CD4-positive, alpha-beta T cell treated with Interleukin-4 for 1 hour (primary cell): ENCODE results near the gene NLGN3.

ENCODE experiments used
- DNase-seq, 2 donors: peaks; one replicate each; pipeline ENCODE4 v3.0.0-alpha.2; 2020 to 2022

The NLGN3 gene

DNA sequence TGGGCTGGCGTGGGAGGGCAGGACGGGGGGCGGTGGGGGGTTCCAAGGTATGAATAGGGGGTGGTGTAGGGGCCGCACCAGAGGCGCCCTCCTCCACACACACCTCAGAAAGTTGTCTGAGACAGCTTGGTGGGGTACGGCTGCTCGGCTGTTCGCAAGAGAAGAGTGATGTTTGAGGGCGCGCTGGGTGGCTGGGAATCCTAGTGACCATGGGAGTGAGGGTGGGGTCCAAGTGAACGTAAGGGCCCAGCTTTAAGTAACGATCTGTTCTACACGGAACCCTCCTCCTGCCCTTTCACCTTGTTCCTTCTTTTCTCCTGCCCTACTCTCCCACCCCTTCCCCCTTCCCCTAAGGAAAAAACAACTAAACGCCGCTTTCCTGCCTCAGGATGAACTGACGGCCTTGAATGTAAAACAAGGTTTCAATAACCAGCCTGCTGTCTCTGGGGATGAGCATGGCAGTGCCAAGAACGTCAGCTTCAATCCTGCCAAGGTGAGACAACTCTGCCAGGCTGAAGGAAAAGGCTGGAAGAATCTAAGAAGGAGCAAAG lies 25.6 kb upstream of the NLGN3 start:
- DNase-seq: no peak

DNA sequence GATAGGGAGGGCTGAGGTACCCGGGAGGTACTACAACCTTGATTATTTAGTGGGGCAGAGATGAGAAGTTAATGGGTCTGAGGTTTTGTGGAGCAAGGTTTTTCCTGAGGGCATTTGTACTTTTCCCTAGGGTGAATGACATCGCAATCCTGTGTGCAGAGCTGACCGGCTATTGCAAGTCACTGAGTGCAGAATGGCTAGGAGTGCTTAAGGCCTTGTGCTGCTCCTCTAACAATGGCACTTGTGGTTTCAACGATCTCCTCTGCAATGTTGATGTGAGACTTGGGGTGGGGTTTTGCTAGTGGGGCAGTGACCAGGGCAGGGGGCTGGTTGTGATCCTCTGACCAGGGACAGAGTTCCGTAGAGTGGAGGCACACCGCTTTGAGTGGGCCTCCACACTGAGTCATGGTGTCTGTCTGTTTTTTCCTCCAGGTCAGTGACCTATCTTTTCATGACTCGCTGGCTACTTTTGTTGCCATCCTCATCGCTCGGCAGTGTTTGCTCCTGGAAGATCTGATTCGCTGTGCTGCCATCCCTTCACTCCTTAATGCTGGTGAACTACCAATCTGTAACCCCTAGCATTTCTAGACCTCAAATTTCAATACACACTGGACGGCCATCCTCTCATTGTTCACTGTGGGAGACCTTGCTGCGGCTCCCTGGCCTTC lies 16.3 kb upstream of the NLGN3 start:
- DNase-seq: no peak

DNA sequence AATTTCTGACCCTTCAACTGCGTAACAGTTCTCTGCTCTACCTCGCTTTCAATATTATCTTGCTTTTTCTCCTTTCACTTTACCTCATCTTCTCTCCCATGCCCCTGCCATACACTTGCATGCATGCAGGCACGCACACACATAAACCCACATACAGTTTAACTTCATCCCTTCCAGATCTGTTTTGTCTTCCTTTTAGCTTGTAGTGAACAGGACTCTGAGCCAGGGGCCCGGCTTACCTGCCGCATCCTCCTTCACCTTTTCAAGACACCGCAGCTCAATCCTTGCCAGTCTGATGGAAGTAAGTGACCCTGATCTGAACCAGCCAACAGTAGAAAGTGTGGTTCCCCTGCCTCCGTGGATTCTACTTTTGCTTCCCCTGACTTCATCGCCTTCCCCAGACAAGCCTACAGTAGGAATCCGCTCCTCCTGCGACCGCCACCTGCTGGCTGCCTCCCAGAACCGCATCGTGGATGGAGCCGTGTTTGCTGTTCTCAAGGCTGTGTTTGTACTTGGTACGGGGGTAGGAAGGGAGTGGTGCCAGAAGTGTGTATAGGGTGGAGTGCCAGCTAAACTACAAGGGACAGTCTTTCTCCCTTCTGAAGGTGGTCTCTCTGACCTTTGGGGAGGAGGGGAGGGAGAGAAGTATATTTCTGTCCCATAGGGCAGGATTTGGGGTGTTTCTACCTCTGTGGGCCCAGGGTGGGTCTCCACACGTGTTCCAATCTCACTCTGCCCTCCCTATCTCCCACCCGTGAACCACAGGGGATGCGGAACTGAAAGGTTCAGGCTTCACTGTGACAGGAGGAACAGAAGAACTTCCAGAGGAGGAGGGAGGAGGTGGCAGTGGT lies 15.5 kb upstream of the NLGN3 start:
- peak; percentile 81 to 83 for DNase-seq

DNA sequence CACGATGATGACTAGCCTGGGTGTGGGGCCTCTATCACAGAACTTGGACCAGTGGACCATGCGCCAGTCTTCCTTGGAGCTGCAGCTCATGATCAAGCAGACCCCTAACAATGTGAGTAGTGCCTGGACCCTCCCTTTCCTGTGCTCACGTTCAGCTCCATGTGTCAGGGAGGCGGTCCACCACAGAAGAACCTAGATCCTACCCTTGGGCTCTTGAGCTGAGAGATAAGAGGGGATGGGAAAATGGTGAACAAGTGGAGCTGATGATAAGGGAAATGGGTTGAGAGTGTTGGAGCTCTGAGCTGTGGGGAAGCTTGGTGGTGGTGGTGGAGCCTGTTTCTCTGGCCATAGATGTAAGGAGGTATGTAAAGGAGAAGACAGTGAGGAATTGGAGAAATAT lies 13.1 kb upstream of the NLGN3 start:
- DNase-seq: no peak

DNA sequence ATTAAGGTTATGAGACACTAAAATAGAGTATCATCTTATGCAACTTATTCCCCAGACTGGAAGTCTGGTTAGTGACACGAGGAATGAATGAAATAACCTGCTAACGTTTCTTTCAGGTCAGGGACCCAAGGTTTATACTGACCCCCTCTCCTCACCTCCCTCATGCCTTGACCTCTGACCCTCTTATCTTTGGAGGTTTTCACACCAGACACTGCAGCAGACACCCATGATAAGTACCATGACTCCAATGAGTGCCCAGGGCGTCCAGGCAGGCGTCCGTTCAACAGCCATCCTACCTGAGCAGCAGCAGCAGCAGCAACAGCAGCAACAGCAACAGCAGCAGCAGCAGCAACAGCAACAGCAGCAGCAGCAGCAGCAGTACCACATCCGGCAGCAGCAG lies 4.2 kb upstream of the NLGN3 start:
- no peak for DNase-seq

DNA sequence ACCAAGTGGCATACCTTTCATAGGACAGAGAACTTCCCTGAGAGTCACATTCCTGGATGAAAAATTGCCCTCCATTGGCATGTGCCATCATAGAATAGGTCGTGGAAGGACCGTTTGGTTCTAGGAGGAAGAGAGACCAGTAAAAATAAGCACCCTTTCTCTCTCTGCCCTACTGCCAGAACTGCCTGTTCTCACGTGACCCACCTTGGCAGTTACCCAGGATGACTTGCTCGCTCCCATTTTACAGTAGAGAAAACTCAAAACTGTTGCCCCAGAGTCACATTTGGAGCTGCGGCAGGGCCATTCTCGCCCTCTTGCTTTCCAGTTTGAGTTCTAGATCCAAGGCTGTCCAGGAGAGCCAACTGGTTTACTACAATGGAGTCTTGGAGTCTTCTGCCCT lies 1.1 kb upstream of the NLGN3 start:
- no peak for DNase-seq

DNA sequence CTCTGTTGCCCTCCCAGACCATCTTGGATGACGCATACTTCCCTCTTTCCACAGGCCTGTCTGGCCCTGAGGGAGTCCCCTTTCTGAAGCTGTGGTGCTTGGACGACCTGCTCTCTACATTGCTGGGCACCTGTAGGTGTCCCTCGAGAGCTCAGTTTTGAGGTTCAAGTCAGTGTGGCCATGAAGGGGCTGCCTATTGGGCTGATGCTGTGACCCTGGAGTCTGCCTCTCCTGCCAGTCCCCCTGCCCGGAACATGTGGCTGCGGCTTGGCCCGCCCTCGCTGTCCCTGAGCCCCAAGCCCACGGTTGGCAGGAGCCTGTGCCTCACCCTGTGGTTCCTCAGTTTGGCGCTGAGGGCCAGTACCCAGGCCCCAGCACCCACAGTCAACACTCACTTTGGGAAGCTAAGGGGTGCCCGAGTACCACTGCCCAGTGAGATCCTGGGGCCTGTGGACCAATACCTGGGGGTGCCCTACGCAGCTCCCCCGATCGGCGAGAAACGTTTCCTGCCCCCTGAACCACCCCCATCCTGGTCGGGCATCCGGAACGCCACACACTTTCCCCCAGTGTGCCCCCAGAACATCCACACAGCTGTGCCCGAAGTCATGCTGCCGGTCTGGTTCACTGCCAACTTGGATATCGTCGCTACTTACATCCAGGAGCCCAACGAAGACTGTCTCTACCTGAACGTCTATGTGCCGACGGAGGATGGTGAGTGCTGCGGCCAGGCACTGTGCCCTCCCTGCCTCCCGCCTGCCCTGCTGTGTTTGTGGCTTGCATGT lies 3.0 kb downstream of the NLGN3 start:
- no peak for DNase-seq

DNA sequence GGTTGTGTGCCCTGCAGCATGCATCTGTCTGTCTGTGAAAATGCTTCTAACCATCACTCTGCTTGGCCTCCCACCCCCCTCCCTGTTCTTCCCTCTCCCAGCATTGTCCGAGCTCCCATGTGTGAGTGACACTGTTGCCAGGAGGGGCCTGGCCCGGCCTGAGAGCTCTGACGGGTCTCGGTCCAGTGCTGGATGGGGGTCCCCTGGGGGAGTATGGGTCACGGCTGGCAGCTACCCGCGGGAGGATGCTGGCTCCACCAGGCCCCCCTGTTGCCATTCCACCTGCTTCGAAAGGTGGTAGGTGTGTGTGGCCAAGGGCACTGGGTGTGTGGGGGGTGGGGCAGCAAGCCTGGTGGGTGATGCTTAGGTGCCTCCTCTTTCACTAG lies 3.6 kb downstream of the NLGN3 start:
- no peak for DNase-seq

DNA sequence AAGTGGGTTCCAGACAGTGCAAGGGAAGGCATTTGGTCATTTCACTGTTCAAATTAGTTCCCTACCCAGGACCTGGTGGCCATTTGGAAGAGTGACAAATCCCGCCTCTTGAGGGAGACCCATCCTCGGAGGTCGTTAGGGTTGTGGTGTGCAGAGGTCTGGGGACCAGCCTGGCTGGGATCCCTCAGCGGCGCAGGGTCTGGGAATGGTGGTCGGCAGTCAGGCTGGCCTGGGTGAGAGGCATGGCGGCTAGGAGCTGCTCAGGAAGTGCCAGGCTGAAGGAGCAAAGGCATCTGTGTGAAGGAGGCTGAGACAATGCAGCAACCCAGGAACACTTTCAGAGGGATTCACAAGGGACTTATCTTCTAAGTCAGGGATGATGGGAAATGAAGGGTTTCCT lies 6.7 kb downstream of the NLGN3 start:
- DNase-seq: no peak

DNA sequence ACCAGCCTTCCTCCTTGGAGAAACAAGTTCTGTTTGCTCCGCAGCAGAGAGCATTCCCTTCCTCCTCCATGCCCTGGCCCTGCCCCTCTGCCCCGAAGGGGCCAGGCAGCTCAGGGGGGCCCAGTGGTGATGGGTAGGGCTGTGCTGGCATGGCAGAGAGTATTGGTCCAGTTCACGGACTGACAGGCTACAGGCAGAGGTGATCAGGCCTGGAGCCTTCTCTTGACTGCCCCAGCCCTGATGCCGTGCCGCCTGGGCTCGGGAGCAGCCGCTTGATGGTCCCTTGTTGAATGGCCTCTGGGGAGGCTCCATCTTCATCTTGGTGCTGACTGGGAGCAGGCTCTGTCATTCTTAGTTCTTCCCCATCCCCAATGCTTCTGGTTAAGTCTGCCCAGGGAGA lies 9.6 kb downstream of the NLGN3 start:
- DNase-seq: no peak

DNA sequence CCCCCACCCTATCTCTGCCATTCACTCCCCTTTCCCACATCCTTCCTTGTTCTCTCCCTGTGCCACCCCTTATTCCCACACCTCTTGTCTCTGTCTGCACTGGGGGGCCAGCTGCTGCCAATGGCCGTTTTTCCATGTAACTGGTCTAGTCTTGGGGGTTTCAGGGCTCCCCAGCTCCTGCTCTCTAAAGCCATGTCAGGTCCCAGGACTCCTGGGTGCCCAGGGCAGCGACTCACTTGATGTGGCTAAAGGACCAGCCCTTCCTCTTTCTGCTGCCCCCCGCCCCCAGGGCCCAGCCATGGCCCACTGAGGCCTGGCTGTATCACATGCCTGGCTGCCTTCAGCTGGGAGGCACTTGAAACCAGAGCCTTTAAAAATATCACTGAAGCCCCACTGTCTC lies 10.0 kb downstream of the NLGN3 start:
- DNase-seq: no peak

DNA sequence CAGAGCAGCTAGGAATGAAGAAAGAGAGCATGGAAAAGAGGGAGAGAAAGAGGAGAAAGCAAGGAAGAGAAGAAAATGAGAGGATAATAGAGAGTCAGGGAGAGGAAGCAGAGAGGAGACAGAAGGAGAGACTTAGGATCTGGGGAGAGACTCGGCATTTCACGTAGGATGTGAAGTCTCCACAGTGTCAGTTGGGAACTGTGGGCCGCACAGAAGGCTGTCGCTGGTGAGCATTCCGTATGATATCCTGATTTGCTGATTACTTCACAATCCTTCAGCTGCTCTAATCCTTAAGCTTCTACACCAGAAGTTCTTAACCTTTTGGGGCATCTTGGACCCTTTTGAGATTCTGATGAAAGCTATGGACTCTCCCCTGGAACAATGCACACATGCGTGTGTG lies 14.0 kb downstream of the NLGN3 start:
- no peak for DNase-seq

DNA sequence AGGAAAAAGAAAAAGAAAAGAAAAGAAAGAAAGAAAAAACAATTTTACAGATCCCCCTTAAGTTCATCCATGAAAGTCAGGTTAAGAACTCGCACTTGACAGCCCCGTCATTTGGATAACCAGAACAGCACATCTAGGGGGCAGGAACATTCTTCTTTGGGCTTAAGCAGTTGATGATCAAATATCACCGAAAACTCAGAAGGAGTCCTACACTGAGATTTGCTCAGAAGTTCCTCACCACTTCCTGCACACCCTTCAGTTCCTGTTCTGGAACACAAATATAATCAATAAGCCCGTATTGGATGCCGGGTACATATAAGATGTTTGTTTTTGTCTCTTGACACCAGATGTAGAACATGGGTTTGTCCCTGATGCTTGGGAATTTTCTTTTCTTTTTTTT lies 14.7 kb downstream of the NLGN3 start:
- peak in 1 of 2 donors; percentile 0 for DNase-seq

DNA sequence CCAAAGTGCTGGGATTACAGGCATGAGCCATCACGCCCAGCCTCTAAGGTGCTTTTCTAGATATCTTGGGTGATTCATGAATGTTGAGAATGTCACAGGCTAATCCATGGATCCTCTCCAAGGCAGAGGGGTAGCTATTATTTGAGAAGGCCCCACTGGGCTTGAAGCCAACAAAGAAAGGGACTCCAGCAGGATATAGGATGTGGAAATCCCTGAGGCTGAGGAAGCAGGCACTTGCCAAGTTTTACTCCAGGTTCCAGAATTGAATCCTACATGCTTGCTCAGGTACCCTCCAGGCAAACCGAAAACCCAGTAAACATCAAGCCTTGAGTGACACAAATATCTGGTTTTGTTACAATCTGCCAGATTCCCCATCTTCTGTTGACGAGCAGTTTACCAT lies 15.8 kb downstream of the NLGN3 start:
- no peak for DNase-seq

DNA sequence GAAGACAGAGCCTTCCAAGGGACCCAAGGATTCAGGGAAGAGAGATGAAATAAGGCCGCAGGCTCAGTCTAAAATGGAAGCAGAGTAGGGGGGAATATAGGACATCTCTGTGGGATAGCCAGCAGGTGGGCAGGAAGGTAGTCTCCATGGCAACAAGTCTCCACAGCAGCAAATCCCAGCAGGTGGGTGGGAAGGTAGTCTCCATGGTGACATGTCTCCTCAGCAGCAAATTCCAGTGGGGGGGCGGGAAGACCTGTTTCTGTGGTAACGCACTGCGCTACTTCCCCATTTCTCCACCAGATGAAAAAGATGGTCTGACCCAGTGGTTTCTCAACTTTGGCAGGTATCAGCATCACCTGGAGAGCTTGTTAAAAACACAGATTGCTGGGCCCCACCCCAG lies 18.3 kb downstream of the NLGN3 start:
- DNase-seq: no peak

DNA sequence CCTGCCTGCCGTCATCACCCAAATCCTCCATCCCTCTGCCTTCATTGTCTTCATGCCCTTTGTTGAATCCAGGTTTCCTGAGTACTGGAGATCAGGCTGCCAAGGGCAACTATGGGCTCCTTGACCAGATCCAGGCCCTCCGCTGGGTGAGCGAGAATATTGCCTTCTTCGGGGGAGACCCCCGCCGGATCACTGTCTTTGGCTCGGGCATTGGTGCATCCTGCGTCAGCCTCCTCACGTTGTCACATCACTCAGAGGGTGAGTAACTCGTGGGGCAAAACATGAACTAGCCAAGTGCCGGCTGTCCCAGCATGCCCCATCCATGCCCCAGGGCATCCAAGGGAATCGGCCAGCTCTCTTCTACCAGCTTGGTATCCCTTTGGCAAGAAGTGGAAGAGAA lies 19.4 kb downstream of the NLGN3 start:
- no peak for DNase-seq

DNA sequence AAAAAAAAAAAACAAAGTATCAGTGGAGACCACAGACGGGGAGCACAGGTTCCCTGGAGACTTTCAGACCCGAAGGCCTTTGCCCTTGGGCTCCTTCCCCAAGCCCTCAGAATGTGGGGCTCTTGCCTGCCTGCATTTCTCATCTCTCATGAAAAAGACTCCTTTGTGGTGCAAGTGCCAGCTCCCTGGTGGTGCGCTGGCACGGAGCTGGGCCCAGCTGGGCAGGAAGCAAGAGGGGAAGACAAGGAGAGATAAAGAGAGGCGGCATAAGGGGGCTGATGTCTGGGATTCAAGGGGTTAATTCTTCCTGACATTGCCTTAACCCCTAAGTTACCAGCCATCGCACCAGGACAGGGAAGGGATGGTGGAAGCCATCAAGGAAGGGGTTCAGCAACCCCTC lies 21.8 kb downstream of the NLGN3 start:
- DNase-seq: no peak

DNA sequence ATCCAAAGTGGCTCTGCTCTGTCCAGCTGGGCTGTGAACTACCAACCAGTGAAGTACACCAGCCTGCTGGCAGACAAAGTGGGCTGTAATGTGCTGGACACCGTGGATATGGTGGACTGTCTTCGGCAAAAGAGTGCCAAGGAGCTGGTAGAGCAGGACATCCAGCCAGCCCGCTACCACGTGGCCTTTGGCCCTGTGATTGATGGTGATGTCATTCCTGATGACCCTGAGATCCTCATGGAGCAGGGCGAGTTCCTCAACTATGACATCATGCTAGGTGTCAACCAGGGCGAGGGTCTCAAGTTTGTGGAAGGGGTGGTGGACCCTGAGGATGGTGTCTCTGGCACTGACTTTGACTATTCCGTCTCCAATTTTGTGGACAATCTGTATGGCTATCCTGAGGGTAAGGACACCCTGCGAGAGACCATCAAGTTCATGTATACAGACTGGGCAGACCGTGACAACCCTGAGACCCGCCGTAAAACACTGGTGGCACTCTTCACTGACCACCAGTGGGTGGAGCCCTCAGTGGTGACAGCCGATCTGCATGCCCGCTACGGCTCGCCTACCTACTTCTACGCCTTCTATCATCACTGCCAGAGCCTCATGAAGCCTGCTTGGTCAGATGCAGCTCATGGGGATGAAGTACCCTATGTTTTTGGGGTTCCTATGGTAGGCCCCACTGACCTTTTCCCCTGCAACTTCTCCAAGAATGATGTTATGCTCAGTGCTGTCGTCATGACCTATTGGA lies 22.6 kb downstream of the NLGN3 start:
- no peak for DNase-seq

DNA sequence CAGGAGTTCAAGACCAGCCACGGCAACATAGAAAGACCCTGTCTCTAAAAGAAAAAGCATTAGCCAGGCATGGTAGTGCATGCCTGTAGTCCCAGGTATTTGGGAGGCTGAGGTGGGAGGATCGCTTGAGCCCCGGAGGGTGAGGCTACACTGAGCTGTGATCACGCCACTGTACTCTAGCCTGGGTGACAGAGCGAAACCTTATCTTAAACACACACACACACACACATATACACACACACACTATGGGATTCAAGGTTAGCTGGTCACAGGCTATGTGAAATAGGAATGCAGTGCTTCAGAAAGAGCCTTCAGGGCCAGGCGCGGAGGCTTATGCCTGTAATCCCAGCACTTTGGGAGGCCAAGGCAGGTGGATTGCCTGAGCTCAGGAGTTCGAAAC lies 23.5 kb downstream of the NLGN3 start:
- no peak for DNase-seq

DNA sequence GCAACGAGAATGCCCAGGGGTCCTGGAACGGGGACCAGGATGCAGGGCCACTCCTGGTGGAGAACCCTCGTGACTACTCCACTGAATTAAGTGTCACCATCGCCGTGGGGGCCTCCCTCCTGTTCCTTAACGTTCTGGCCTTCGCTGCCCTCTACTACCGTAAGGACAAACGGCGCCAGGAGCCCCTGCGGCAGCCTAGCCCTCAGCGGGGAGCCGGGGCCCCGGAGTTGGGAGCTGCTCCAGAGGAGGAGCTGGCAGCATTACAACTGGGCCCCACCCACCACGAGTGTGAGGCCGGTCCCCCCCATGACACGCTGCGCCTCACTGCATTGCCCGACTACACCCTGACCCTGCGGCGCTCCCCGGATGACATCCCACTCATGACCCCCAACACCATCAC lies 24.9 kb downstream of the NLGN3 start:
- DNase-seq: no peak

DNA sequence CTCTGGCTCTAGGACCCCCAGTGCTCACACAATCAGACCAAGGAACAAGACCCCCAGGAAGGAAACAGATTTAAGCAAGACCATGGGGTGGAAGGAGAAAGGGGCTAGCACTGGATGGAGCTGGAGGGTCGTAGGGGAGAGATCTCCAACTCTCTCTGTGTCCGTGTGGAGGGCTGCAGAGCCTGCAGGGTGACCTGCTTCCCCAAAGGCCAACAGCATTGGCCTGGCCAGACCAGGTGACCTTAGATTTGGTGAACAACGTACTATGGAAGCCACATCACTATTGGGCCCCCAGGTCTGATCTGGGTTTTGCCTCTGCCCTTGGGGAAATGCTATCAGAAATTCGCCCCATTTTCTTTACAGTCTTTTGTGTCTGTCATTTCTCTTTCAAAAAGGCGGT lies 26.0 kb downstream of the NLGN3 start:
- DNase-seq: no peak

DNA sequence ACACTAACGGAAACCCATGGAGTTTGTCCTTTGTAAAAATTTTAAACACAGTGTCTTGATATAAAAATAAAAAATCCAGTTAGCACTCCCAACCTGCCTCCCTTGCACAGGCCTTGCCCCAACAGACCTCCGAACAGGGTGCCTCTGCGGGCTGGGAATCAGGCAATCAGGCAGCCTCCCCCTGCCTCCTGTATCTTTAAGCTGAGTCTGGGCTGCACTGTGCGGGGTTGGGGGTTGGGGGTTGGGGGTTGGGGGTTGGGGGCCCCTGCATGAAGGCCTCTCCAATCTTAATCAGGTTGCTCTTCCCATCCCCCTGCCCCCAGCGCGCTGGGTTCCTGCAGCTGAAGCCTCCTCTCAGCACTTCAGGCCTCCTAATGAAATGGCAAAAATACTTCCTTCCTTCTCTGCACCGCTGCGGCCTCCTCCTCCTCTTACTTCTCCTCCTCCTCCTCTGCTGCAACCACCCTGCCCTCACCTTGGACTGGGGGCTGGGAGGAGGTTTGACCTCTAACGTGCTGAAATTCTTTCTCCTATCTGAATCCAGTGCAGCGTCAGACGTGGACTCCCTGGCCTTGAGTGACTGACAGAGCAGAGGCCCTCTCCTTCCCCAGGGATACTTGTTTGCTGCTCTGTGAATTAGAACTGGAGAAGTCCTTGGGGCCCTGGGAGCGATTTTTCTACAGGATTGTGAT lies 26.6 kb downstream of the NLGN3 start:
- DNase-seq: no peak
